Colonic mucosa (tissue), 4 donors: ENCODE results near the gene MRTFB. TPM values are rescaled to one million over a fixed set of nuclear protein-coding genes. Genes with fewer than 3 reads are reported as not detected.

ENCODE experiments used
- DNase-seq: peaks from one replicate; pipeline ENCODE4 v3.0.0-alpha.2; 2020
- H3K27ac ChIP-seq: fragments of 200-600 bp; one replicate; pipeline ENCODE4 v1.8.0; 2021
- H3K27me3 ChIP-seq: fragments of 200-600 bp; one replicate; pipeline ENCODE4 v1.8.0; 2021
- H3K36me3 ChIP-seq: fragments of 200-600 bp; one replicate; pipeline ENCODE4 v1.8.0; 2021
- H3K4me1 ChIP-seq: fragments of 200-600 bp; one replicate; pipeline ENCODE4 v1.8.0; 2021; ENCODE audit warnings: mild to moderate bottlenecking
- H3K4me3 ChIP-seq: fragments of 200-600 bp; one replicate; pipeline ENCODE4 v1.8.0; 2021
- H3K9ac ChIP-seq, 2 donors: one replicate each; pipeline ENCODE4 v1.7.0; 2013; ENCODE audit warnings: control low read depth in 2 of 2, low read depth in 2 of 2, low read length in 2 of 2
- H3K9me3 ChIP-seq: fragments of 200-600 bp; one replicate; pipeline ENCODE4 v1.8.0; 2021
- CTCF ChIP-seq: fragments of 200-600 bp; IDR thresholded peaks from one replicate; pipeline ENCODE4 v1.8.0; 2022; ENCODE audit warnings: antibody characterized with exemption, mild to moderate bottlenecking
- intact Hi-C: fragments of 100-400 bp; cut with DNase I; formaldehyde crosslinking; loops from one replicate; pipeline ENCODE4 v1.14.1; 2022
- microRNA-seq: library from miRNA; unstranded; fragments of <30 nt; microRNA quantifications from one replicate; pipeline ENCODE4, GENCODE V29; 2019
- total RNA-seq, 2 donors: library from RNA; stranded (reverse); fragmentation: NEBNext Ultra II Directional in 1 of 2; extraction: Animal tissue kit (Norgen Biotek cat#: 25700) in 1 of 2; gene quantifications; one replicate each; pipeline ENCODE4 v1.2.1, GENCODE V29; 2021
- donor health status: healthy.
- donor health status: DM: no; HTN: no; CAD: no.
- donor health status: DM: no; HTN: no; CAD: no.

Gene MRTFB
- total RNA-seq, 2 donors from 2014 or later = 31.4 to 40.3 TPM

GRCh38 chr16:14310519-14310991 is 239.4 kb downstream of the MRTFB start:
- Histone ChIP-seq H3K4me3 (no peak overlapping the region), H3K9me3 (no peaks in the 10 kb centered on the region), H3K4me1 (no peaks in the 10 kb centered on the region), H3K27me3 (no peaks in the 10 kb centered on the region), H3K36me3 (no peaks in the 10 kb centered on the region), H3K27ac (no peak overlapping the region), H3K9ac (peak overlapping the region in 1 of 2 donors; percentile 33)
- DNase-seq = no peak
- intact Hi-C loops = no loop called here
- no peak for TF ChIP-seq CTCF

- no peak overlapping the region for H3K9ac ChIP-seq
- H3K27me3 ChIP-seq = no peaks in the 10 kb centered on the region
- H3K4me3 ChIP-seq = no peak overlapping the region
- no peaks in the 10 kb centered on the region for H3K4me1 ChIP-seq
- H3K36me3 ChIP-seq = no peaks in the 10 kb centered on the region
- H3K9me3 ChIP-seq = no peaks in the 10 kb centered on the region
- intact Hi-C loops = no loop called here
- no peak overlapping the region for H3K27ac ChIP-seq
- no peak for TF ChIP-seq CTCF
- no peak for DNase-seq
Observed at GRCh38 chr16:14314116-14314515, 243.0 kb downstream of the MRTFB start.

GRCh38 chr16:14315683-14316320 is 244.7 kb downstream of the MRTFB start:
- no peak for TF ChIP-seq CTCF
- no peaks in the 10 kb centered on the region for H3K27me3 ChIP-seq
- no peak overlapping the region for H3K9ac ChIP-seq
- DNase-seq = no peak
- no peak overlapping the region for H3K4me3 ChIP-seq
- intact Hi-C loops = no loop called here
- H3K4me1 ChIP-seq = no peaks in the 10 kb centered on the region
- no peaks in the 10 kb centered on the region for H3K9me3 ChIP-seq
- H3K36me3 ChIP-seq = no peaks in the 10 kb centered on the region
- H3K27ac ChIP-seq = no peak overlapping the region

Small RNAs within 50 kb of the gene (microRNA-seq; reads per million reads assigned to microRNA genes)
- gene MIR193B (365 reads per million, percentile 67 among the genes with 10 or more reads in this experiment), gene MIR365A (2.8 reads per million)

Other genes starting within 250 kb of the MRTFB start
- 1 to 10 TPM; 8.0 to 9.7 TPM for gene ERCC4, start 151.2 kb upstream of the MRTFB start, total RNA-seq